GM19351 (cell line): ENCODE measurements around the gene PRDX2.

Experiments
- ATAC-seq: cut with Tn5 transposase; IDR thresholded peaks from one replicate; pipeline ENCODE4 v1.9.1; 2021; ENCODE audit warnings: mild to moderate bottlenecking, moderate library complexity; ENCODE audit not compliant: unreplicated experiment

The PRDX2 gene

DNA sequence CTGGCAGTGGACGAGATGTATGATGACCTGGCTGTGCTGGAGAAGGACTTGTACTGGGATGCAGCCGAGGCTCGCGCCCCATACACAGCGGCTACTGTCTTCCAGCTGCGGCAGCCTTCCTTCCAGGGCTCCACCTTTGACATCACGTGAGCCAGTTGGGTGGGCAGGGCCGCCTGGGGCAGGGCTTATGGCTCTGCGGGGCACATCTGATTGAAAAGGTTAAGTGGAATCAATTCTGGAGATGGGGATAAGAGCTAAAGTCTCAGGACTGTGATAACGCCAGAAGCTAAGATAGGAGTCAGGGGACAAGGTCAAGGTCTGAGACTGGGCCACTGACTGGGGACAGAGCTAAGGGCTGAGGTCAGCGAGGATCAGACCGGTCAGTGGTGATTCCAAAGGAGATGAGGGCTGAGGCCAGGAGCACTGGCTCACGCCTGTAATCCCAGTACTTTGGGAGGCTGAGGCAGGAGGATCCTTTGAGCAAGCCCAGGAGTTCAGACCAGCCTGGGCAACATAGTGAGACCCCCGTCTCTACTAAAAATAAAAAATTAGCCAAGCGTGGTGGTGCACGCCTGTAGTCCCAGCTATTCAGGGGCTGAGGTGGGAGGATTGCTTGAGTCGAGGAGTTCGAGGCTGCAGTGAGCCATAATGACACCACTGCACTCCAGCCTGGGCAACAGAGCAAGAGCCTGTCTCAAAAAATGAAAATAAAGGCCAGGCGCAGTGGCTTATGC lies 45.3 kb downstream of the PRDX2 start:
- no peak for ATAC-seq

GRCh38 chr19:12754465-12755196 lies 47.0 kb downstream of the PRDX2 start:
- ATAC-seq: no peak

DNA sequence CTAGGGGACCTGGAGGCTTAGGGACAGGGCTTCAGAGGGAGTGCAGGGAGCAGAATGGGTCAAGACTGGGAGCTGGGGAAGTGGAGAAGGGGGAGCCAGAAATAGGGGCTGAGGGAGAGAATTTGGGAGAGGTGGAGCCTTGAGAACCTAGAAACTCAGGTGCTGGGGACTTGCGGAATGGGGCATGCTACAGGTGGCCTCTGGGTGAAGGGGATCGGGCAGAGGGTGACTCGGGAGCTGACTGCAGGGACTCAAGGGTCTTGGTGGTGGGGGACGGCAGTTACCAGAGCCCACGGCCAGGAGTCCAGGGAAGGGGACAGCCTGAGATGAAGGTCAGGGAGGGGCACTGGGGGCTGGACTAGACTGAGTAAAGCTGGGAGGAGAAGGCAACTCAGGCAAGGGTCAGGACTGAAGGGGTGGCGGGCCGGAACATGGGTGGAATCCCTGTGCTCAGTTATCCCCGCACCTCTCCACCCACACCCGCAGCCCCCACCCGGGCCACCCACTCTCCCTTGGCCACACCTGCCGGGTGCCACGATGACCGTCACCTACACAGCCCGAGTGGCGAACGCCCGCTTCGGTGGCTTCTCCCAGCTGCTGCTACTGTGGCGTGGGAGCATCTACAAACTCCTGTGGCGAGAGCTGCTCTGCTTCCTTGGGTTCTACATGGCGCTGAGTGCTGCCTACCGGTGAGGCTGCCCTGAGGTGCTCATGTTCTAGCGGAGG lies 49.4 kb downstream of the PRDX2 start:
- ATAC-seq: no peak

- ATAC-seq: no peak
Measured at GRCh38 chr19:12751635-12752034, 50.0 kb downstream of the PRDX2 start, which contains the start of gene BEST2. Gene BEST2, plus strand, starts transcription at chr19:12751791. Its CDS starts 802 bp downstream, at chr19:12752593.

- no peak for ATAC-seq
Measured at GRCh38 chr19:12750851-12751250, 50.7 kb downstream of the PRDX2 start.

GRCh38 chr19:12749938-12750521 lies 51.6 kb downstream of the PRDX2 start:
- no peak for ATAC-seq

- no peak for ATAC-seq
Measured at GRCh38 chr19:12748489-12748888, 53.1 kb downstream of the PRDX2 start.
